H1 (cell line): ENCODE data around the gene RAD51B. TPM values are rescaled to one million over a fixed set of nuclear protein-coding genes. Genes with fewer than 3 reads are reported as not detected.
A peak's percentile ranks its signal among the peaks of the same experiment; 100 is the strongest.

ENCODE experiments used
- CTCF ChIA-PET: fragments of 300-600 bp; sonication (Branson Sonifier 250); formaldehyde crosslinking; loops from one replicate; lab custom pipeline; 2021; ENCODE audit not compliant: partially characterized antibody; lab: Charles Lee
- POLR2A ChIA-PET: fragments of 300-600 bp; sonication (Branson Sonifier 250); formaldehyde crosslinking; loops from one replicate; lab custom pipeline; 2021; ENCODE audit warnings: inconsistent platforms; ENCODE audit not compliant: partially characterized antibody; lab: Charles Lee
- DNase-seq, 2 experiments: peaks; one replicate each; pipeline versions ENCODE4 v3.0.0 to v3.0.0-alpha.2; 2010 to 2022; ENCODE audit warnings: low spot score in 2 of 2, low read depth in 1 of 2, mixed read lengths in 1 of 2
- FAIRE-seq: peaks from 2 replicates; lab custom pipeline; 2011; peaks lifted over from hg19 to GRCh38; lab: Jason Lieb, UNC
- H2AFZ ChIP-seq: 2 replicates; pipeline ENCODE4 v1.8.1; 2012; ENCODE audit warnings: low read length, inconsistent platforms
- H2AK5ac ChIP-seq: 2 replicates; pipeline ENCODE4 v1.6.1; 2013; ENCODE audit warnings: low read depth, low read length
- H2BK120ac ChIP-seq: replicated peaks from 2 replicates; pipeline ENCODE3; 2013; ENCODE audit warnings: low read depth, low read length, inconsistent platforms
- H2BK12ac ChIP-seq: 2 replicates; pipeline ENCODE4 v1.6.1; 2013; ENCODE audit warnings: low read depth, low read length
- H2BK15ac ChIP-seq: 2 replicates; pipeline ENCODE4 v1.6.1; 2013; ENCODE audit warnings: low read length
- H2BK20ac ChIP-seq: 2 replicates; pipeline ENCODE4 v1.6.1; 2013; ENCODE audit warnings: low read length
- H2BK5ac ChIP-seq: 2 replicates; pipeline ENCODE4 v1.6.1; 2013; ENCODE audit warnings: low read depth, low read length
- H3K14ac ChIP-seq: 2 replicates; pipeline ENCODE4 v1.6.1; 2013; ENCODE audit warnings: inconsistent platforms; ENCODE audit not compliant: insufficient read length
- H3K18ac ChIP-seq: 2 replicates; pipeline ENCODE4 v1.6.1; 2013; ENCODE audit warnings: low read length; ENCODE audit errors: extremely low read depth
- H3K23ac ChIP-seq: 2 replicates; pipeline ENCODE4 v1.6.1; 2013; ENCODE audit warnings: inconsistent platforms; ENCODE audit not compliant: insufficient read length
- H3K23me2 ChIP-seq: 2 replicates; pipeline ENCODE4 v1.6.1; 2013; ENCODE audit warnings: low read depth, low read length
- H3K27ac ChIP-seq: 2 replicates; pipeline ENCODE4 v1.6.1; 2011; ENCODE audit warnings: low read depth, low read length, inconsistent platforms
- H3K27me3 ChIP-seq, 4 experiments: replicated peaks in 1 of 4; 1 replicate in 1 of 4; 2 replicates in 3 of 4; pipeline versions ENCODE4 v1.6.1 to v1.8.1; 2011 to 2013; ENCODE audit warnings: low read length in 3 of 4, mild to moderate bottlenecking in 3 of 4, inconsistent platforms in 2 of 4, mixed read lengths in 2 of 4, moderate library complexity in 1 of 4; ENCODE audit not compliant: control insufficient read depth in 3 of 4, insufficient read depth in 3 of 4; ENCODE audit errors: extremely low read depth in 1 of 4
- H3K36me3 ChIP-seq, 4 experiments: 2 replicates each; pipeline versions ENCODE4 v1.6.1 to v1.8.1; 2011 to 2013; ENCODE audit warnings: mild to moderate bottlenecking in 4 of 4, low read length in 3 of 4, moderate library complexity in 2 of 4, control low read depth in 1 of 4, inconsistent platforms in 1 of 4; ENCODE audit not compliant: insufficient read depth in 4 of 4, control insufficient read depth in 2 of 4
- H3K4ac ChIP-seq: replicated peaks from 2 replicates; pipeline ENCODE3; 2013; ENCODE audit warnings: low read length, low read depth, mixed read lengths, inconsistent platforms; ENCODE audit not compliant: insufficient read length
- H3K4me1 ChIP-seq, 4 experiments: replicated peaks in 1 of 4; 1 replicate in 1 of 4; 2 replicates in 3 of 4; pipeline versions ENCODE4 v1.6.1 to v1.8.1; 2011 to 2013; ENCODE audit warnings: low read length in 3 of 4, inconsistent platforms in 2 of 4, mixed read lengths in 1 of 4; ENCODE audit not compliant: insufficient read depth in 4 of 4, control insufficient read depth in 3 of 4
- H3K4me2 ChIP-seq, 2 experiments: 2 replicates each; pipeline versions ENCODE4 v1.6.1 to v1.8.1; 2011 to 2013; ENCODE audit warnings: low read depth in 2 of 2, low read length in 2 of 2, control low read depth in 1 of 2, inconsistent platforms in 1 of 2, mild to moderate bottlenecking in 1 of 2; ENCODE audit not compliant: insufficient read depth in 1 of 2
- H3K4me3 ChIP-seq, 4 experiments: fragments of 200-600, 300-600 bp in 1 of 4; sonication (generic), shearing (Covaris generic), sonication (Bioruptor Twin) in 1 of 4; 2 replicates each; pipeline versions ENCODE4 v1.5.1 to v1.8.1; 2011 to 2016; ENCODE audit warnings: low read length in 4 of 4, low read depth in 3 of 4, control low read depth in 2 of 4, inconsistent platforms in 2 of 4, mild to moderate bottlenecking in 2 of 4, mixed read lengths in 1 of 4, moderate library complexity in 1 of 4; ENCODE audit not compliant: insufficient read depth in 2 of 4; ENCODE audit errors: extremely low read depth in 1 of 4
- H3K56ac ChIP-seq: replicated peaks from 2 replicates; pipeline ENCODE3; 2013; ENCODE audit warnings: low read depth, mild to moderate bottlenecking, mixed read lengths, low read length, inconsistent platforms; ENCODE audit not compliant: insufficient read length
- H3K79me1 ChIP-seq: 2 replicates; pipeline ENCODE4 v1.6.1; 2013; ENCODE audit warnings: low read depth, low read length, control low read depth
- H3K79me2 ChIP-seq, 2 experiments: 2 replicates each; pipeline versions ENCODE4 v1.6.1 to v1.8.1; 2012 to 2013; ENCODE audit warnings: low read length in 2 of 2, mild to moderate bottlenecking in 2 of 2, inconsistent platforms in 1 of 2; ENCODE audit not compliant: insufficient read depth in 2 of 2, control insufficient read depth in 1 of 2
- H3K9ac ChIP-seq, 4 experiments: replicated peaks in 1 of 4; 1 replicate in 1 of 4; 2 replicates in 3 of 4; pipeline versions ENCODE4 v1.6.1 to v1.8.1; 2011 to 2013; ENCODE audit warnings: low read depth in 3 of 4, low read length in 3 of 4, control low read depth in 2 of 4, mild to moderate bottlenecking in 2 of 4, moderate library complexity in 2 of 4, inconsistent platforms in 1 of 4; ENCODE audit errors: extremely low read depth in 1 of 4
- H3K9me3 ChIP-seq, 2 experiments: 2 replicates each; pipeline versions ENCODE4 v1.6.1 to v1.8.1; 2012 to 2013; ENCODE audit warnings: mild to moderate bottlenecking in 2 of 2, moderate library complexity in 2 of 2, control low read depth in 1 of 2, inconsistent platforms in 1 of 2, low read depth in 1 of 2, low read length in 1 of 2, mixed read lengths in 1 of 2; ENCODE audit not compliant: insufficient read depth in 2 of 2
- H4K20me1 ChIP-seq, 2 experiments: replicated peaks in 1 of 2; 2 replicates each; pipeline versions ENCODE3 to v1.8.1; 2011 to 2013; ENCODE audit warnings: inconsistent platforms in 2 of 2, low read length in 2 of 2, mild to moderate bottlenecking in 1 of 2; ENCODE audit not compliant: insufficient read depth in 2 of 2, control insufficient read depth in 1 of 2
- H4K5ac ChIP-seq: 2 replicates; pipeline ENCODE4 v1.6.1; 2013; ENCODE audit warnings: low read length, low read depth, mixed read lengths, inconsistent platforms; ENCODE audit not compliant: insufficient read length
- H4K8ac ChIP-seq: 2 replicates; pipeline ENCODE4 v1.8.0; 2013; ENCODE audit warnings: mild to moderate bottlenecking, moderate library complexity, low read length, inconsistent platforms; ENCODE audit not compliant: insufficient read depth; ENCODE audit errors: extremely low read depth
- H4K91ac ChIP-seq: replicated peaks from 2 replicates; pipeline ENCODE3; 2013; ENCODE audit warnings: low read length, mixed read lengths, inconsistent platforms; ENCODE audit not compliant: insufficient read length
- EGR1 ChIP-seq: IDR thresholded peaks from 2 replicates; pipeline ENCODE4 v1.6.1; 2011; ENCODE audit warnings: low read depth, low read length, borderline replicate concordance
- TEAD4 ChIP-seq: IDR thresholded peaks from 2 replicates; pipeline ENCODE4 v1.6.1; 2012; ENCODE audit warnings: low read depth, low read length, inconsistent platforms, mixed read lengths
- WGBS, 2 experiments: shearing (Covaris generic) in 1 of 2; methylation state at CpG; one replicate each; pipeline versions ENCODE4 v1.1.6 to v1.1.7; 2013 to 2015; ENCODE audit warnings: low lambda C conversion rate in 2 of 2, mixed read lengths in 2 of 2, inconsistent platforms in 1 of 2, low coverage in 1 of 2, missing lambda C conversion rate in 1 of 2; ENCODE audit not compliant: insufficient replicate concordance in 2 of 2, insufficient coverage in 1 of 2, insufficient read length in 1 of 2; ENCODE audit errors: extremely low coverage in 1 of 2, missing lambda C conversion rate in 1 of 2; 5-methylcytosine and 5-hydroxymethylcytosine counted together
- polyA plus RNA-seq, 7 experiments: library from polyadenylated mRNA; depleted of rRNA in 3 of 7; stranded (reverse) in 5 of 7; unstranded in 2 of 7; fragments of >200 nt in 5 of 7; fragments of 200-250 nt in 2 of 7; gene quantifications; 1 replicate in 5 of 7; 2 replicates in 1 of 7; 4 replicates in 1 of 7; pipeline versions ENCODE4 v1.2.1 to v1.2.3, GENCODE V29; 2011 to 2013; ENCODE audit warnings: missing spikeins in 2 of 7, mixed read lengths in 2 of 7
- total RNA-seq: library from RNA; stranded (reverse); fragmentation: NEBNext Ultra II Directional; extraction: Animal tissue kit (Norgen Biotek cat#: 25700); gene quantifications from 2 replicates; pipeline ENCODE4 v1.2.1, GENCODE V29; 2021

The RAD51B gene
- total and polyA plus RNA-seq, 2 of the 8 experiments (the other 6 are each of a cell fraction or from before 2014, with no cell fraction given) = 3.9 to 14.9 TPM

DNA sequence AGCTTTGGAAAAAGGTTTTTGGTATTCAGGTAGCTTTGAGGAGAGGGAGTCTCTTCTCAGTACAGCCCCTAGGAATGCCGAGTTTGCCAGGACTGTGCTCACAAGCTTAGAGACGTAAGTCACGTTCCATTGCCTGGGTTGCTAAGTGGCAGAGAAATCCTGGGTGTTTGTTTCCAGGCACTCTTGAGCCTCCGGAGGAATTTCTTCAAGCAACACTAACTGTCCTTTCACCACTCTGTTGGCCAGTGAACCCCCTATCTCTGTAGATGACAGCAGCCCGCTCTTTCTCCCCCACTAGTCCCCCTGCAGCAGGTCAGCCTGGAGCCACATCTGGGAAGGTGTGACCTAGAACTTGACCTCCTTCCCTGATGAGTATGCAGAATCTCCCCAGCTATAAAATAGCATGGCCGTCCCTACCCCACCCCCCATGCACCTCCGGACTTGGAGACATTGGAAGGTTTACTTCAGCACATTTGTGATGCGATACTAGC lies 810.5 kb downstream of the RAD51B start:
- no peak for FAIRE-seq
- H2BK5ac ChIP-seq = no peak overlapping the region

More for the DNA sequence above, 810.5 kb downstream of the RAD51B start:
- Histone ChIP-seq H4K5ac (no peak overlapping the region), H2AFZ (no peak overlapping the region), H4K91ac (peak overlapping the region; percentile 55), H3K36me3 (no peaks in the 10 kb centered on the region), H3K4me3 (no peak overlapping the region), H3K56ac (no peak overlapping the region), H3K27me3 (no peaks in the 10 kb centered on the region; a peak in 1 of 7 replicates), H3K9me3 (no peaks in the 10 kb centered on the region), H3K23me2 (peaks cover 5% of the 10 kb centered on the region; the same call in 1 of the 2 replicates), H3K4me2 (no peak overlapping the region), H3K14ac (no peak overlapping the region), H2BK120ac (no peak overlapping the region), H3K18ac (no peak overlapping the region), H3K79me1 (no peaks in the 10 kb centered on the region; the same call in 1 of the 2 replicates), H3K79me2 (no peaks in the 10 kb centered on the region), H3K4ac (peak overlapping the region; percentile 33), H2BK12ac (no peak overlapping the region), H3K9ac (no peak overlapping the region), H4K8ac (peak overlapping the region; percentile 39; the same call in 1 of the 2 replicates), H3K27ac (no peak overlapping the region), H3K4me1 (peaks cover 9 to 21% (median 10%) of the 10 kb centered on the region in 4 experiments), H4K20me1 (no peaks in the 10 kb centered on the region), H2BK20ac (no peak overlapping the region; the same call in 1 of the 2 replicates), H2AK5ac (no peak overlapping the region; the same call in 1 of the 2 replicates), H2BK15ac (no peak overlapping the region), H3K23ac (no peak overlapping the region)
- ChIA-PET POLR2A (interaction anchor here (1.2 to 2.7 kb wide), 5 partner anchors 9 to 163 kb away, joined by 3 to 11 read pairs (median 6); partner anchors contain the start of gene ZFP36L1), CTCF (interaction anchor here (0.7 to 2.5 kb wide), 5 partner anchors 14 to 293 kb away, joined by 3 to 9 read pairs (median 3); no protein-coding TSS in a partner anchor)
- TF ChIP-seq EGR1 = no peak
- 0 out of 2 replicates have a peak, but pooled peaks have one; percentile 15 for TF ChIP-seq TEAD4
- DNase-seq = peak in 1 of 2 experiments; percentile 20
- 90% methylated on average over 8 of the region's 8 CpGs; no CpG with 5 or more reads in 1 of the 2 experiments for WGBS, 2 experiments
